HEK293 (cell line): Measurements from ENCODE around the gene MAN2A2.

Experiments used
- CTCF ChIA-PET: fragments of 350-600 bp; formaldehyde crosslinking; extraction: SDS; loops from one replicate; lab custom pipeline; 2021; ENCODE audit warnings: antibody characterized with exemption; lab: Yijun Ruan, JAX
- POLR2A ChIA-PET: fragments of 300-600 bp; formaldehyde crosslinking; extraction: SDS; loops from one replicate; lab custom pipeline; 2020; ENCODE audit warnings: antibody characterized with exemption, inconsistent platforms; lab: Yijun Ruan, JAX
- H3K27ac ChIP-seq: fragments of 200-500 bp; sonication (Bioruptor generic); 2 replicates; pipeline ENCODE4 v1.5.1; 2014; ENCODE audit warnings: low read depth, low read length, control low read depth, inconsistent platforms; ENCODE audit errors: extremely low read depth
- H3K36me3 ChIP-seq, 2 experiments: fragments of 200-500 bp in 1 of 2; sonication (Bioruptor generic) in 1 of 2; 1 replicate in 1 of 2; 2 replicates in 1 of 2; pipeline ENCODE4 v1.5.1; 2014 to 2017; ENCODE audit warnings: inconsistent platforms in 2 of 2, low read length in 2 of 2; ENCODE audit not compliant: control insufficient read depth in 2 of 2, insufficient read depth in 1 of 2
- H3K4me1 ChIP-seq: fragments of 200-500 bp; sonication (Bioruptor generic); 2 replicates; pipeline ENCODE4 v1.5.1; 2014; ENCODE audit warnings: mild to moderate bottlenecking, low read length, inconsistent platforms; ENCODE audit not compliant: control insufficient read depth, insufficient read depth
- H3K4me3 ChIP-seq: 2 replicates; pipeline ENCODE4 v1.5.1; 2011; ENCODE audit warnings: low read depth, mild to moderate bottlenecking, control low read depth, low read length, moderate library complexity
- H3K9me3 ChIP-seq: fragments of 200-500 bp; sonication (Bioruptor generic); 2 replicates; pipeline ENCODE4 v1.5.1; 2014; ENCODE audit warnings: low read depth, low read length, inconsistent platforms; ENCODE audit not compliant: control insufficient read depth, insufficient read depth
- MYNN ChIP-seq: fragments of 450-650 bp; formaldehyde crosslinking; IDR thresholded peaks from 2 replicates; pipeline ENCODE4 v1.5.1; 2016; ENCODE audit warnings: missing biosample characterization, missing genetic modification characterization, borderline replicate concordance
- PRDM10 ChIP-seq: fragments of 450-650 bp; formaldehyde crosslinking; IDR thresholded peaks from 2 replicates; pipeline ENCODE4 v1.5.1; 2016; ENCODE audit warnings: missing biosample characterization, missing genetic modification characterization
- SETDB1 ChIP-seq: IDR thresholded peaks from one replicate; pipeline ENCODE4 v1.6.1; 2017; ENCODE audit warnings: mild to moderate bottlenecking, low read length, moderate library complexity, mixed read lengths; ENCODE audit not compliant: insufficient read length
- SP7 ChIP-seq: fragments of 450-650 bp; formaldehyde crosslinking; IDR thresholded peaks from 2 replicates; pipeline ENCODE4 v1.5.1; 2016; ENCODE audit warnings: missing biosample characterization, missing genetic modification characterization
- YY2 ChIP-seq: fragments of 450-650 bp; formaldehyde crosslinking; IDR thresholded peaks from 2 replicates; pipeline ENCODE4 v1.5.1; 2016; ENCODE audit warnings: missing biosample characterization, missing genetic modification characterization
- ZFP41 ChIP-seq: fragments of 450-650 bp; formaldehyde crosslinking; IDR thresholded peaks from 2 replicates; pipeline ENCODE4 v1.5.1; 2016; ENCODE audit warnings: missing biosample characterization, missing genetic modification characterization, borderline replicate concordance
- ZNF146 ChIP-seq: fragments of 450-650 bp; formaldehyde crosslinking; IDR thresholded peaks from 2 replicates; pipeline ENCODE4 v1.5.1; 2016; ENCODE audit warnings: missing biosample characterization, missing genetic modification characterization
- ZNF19 ChIP-seq: fragments of 450-650 bp; formaldehyde crosslinking; IDR thresholded peaks from 2 replicates; pipeline ENCODE4; 2016; ENCODE audit warnings: missing biosample characterization, missing genetic modification characterization, low read depth
- ZNF37A ChIP-seq: fragments of 450-650 bp; IDR thresholded peaks from 2 replicates; pipeline ENCODE4 v1.5.1; 2018; ENCODE audit warnings: missing biosample characterization, missing genetic modification characterization
- ZNF433 ChIP-seq: fragments of 450-650 bp; formaldehyde crosslinking; IDR thresholded peaks from 2 replicates; pipeline ENCODE4 v1.5.1; 2016; ENCODE audit warnings: missing biosample characterization, missing genetic modification characterization, low read depth
- ZNF501 ChIP-seq: fragments of 450-650 bp; formaldehyde crosslinking; IDR thresholded peaks from 2 replicates; pipeline ENCODE4 v1.5.1; 2016; ENCODE audit warnings: missing biosample characterization, missing genetic modification characterization
- ZNF555 ChIP-seq: fragments of 450-650 bp; formaldehyde crosslinking; conservative IDR thresholded peaks from 2 replicates; pipeline ENCODE4 v1.5.1; 2017; ENCODE audit warnings: missing biosample characterization, mild to moderate bottlenecking, missing genetic modification characterization, inconsistent platforms
- ZNF571 ChIP-seq: fragments of 450-650 bp; formaldehyde crosslinking; IDR thresholded peaks from 2 replicates; pipeline ENCODE4 v1.5.0; 2017; ENCODE audit warnings: missing biosample characterization, missing genetic modification characterization
- ZNF623 ChIP-seq: fragments of 450-650 bp; formaldehyde crosslinking; IDR thresholded peaks from 2 replicates; pipeline ENCODE4 v1.5.1; 2016; ENCODE audit warnings: missing biosample characterization, missing genetic modification characterization
- ZSCAN5A ChIP-seq: fragments of 450-650 bp; formaldehyde crosslinking; IDR thresholded peaks from 2 replicates; pipeline ENCODE4 v1.5.1; 2016; ENCODE audit warnings: missing biosample characterization, missing genetic modification characterization
- TF ChIP-seq, protein P1 (sequence below): fragments of 450-650 bp; formaldehyde crosslinking; IDR thresholded peaks from 2 replicates; pipeline ENCODE4 v1.5.1; 2016; ENCODE audit warnings: missing biosample characterization, missing genetic modification characterization
- TF ChIP-seq, protein P2 (sequence below): fragments of 450-650 bp; formaldehyde crosslinking; optimal IDR thresholded peaks from 2 replicates; pipeline ENCODE3; 2016; ENCODE audit warnings: missing biosample characterization, mild to moderate bottlenecking, missing genetic modification characterization
- TF ChIP-seq, protein P3 (sequence below): sonication (generic); formaldehyde crosslinking; IDR thresholded peaks from 2 replicates; pipeline ENCODE4 v1.8.1; 2022; ENCODE audit warnings: mild to moderate bottlenecking, moderate library complexity, missing genetic modification reagents

Gene MAN2A2

DNA sequence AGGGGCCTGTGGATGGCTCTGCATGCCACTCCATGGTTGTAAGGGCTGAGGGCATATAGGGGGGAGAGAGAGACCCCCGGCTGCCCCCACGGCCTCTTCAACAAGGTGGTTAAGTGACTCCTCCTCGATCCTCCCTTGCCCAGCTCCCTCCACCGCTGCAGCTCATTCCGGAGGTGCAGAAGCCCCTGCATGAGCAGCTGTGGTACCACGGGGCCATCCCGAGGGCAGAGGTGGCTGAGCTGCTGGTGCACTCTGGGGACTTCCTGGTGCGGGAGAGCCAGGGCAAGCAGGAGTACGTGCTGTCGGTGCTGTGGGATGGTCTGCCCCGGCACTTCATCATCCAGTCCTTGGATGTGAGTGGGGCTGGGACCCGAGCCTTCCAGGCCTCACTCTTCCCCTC is 12.3 kb upstream of the MAN2A2 start:
- ChIA-PET CTCF (no interaction called here), POLR2A (interaction anchor here (0.5 to 1.0 kb wide), 2 partner anchors 105 to 174 kb away, joined by 3 to 8 read pairs; partner anchors contain the start of gene BLM)
- TF ChIP-seq ZNF501 (tag by site-specific recombination): no peak
- TF ChIP-seq, protein P1, sequence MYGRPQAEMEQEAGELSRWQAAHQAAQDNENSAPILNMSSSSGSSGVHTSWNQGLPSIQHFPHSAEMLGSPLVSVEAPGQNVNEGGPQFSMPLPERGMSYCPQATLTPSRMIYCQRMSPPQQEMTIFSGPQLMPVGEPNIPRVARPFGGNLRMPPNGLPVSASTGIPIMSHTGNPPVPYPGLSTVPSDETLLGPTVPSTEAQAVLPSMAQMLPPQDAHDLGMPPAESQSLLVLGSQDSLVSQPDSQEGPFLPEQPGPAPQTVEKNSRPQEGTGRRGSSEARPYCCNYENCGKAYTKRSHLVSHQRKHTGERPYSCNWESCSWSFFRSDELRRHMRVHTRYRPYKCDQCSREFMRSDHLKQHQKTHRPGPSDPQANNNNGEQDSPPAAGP (tag by site-specific recombination): no peak
- TF ChIP-seq MYNN: no peak
- no peak for TF ChIP-seq ZSCAN5A
- TF ChIP-seq SP7 (tag by site-specific recombination): no peak
- no peak for TF ChIP-seq YY2
- TF ChIP-seq ZNF623 (tag by site-specific recombination): no peak
- no peak for TF ChIP-seq ZNF146 (tag by site-specific recombination)
- TF ChIP-seq ZNF433 (tag by site-specific recombination): no peak
- TF ChIP-seq, protein P2, sequence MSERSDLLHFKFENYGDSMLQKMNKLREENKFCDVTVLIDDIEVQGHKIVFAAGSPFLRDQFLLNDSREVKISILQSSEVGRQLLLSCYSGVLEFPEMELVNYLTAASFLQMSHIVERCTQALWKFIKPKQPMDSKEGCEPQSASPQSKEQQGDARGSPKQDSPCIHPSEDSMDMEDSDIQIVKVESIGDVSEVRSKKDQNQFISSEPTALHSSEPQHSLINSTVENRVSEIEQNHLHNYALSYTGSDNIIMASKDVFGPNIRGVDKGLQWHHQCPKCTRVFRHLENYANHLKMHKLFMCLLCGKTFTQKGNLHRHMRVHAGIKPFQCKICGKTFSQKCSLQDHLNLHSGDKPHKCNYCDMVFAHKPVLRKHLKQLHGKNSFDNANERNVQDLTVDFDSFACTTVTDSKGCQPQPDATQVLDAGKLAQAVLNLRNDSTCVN (tag by site-specific recombination): no peak
- no peak for TF ChIP-seq ZNF19 (tag by site-specific recombination)
- TF ChIP-seq PRDM10: no peak
- TF ChIP-seq ZFP41: no peak
- no peak for TF ChIP-seq ZNF571 (tag by site-specific recombination)
- TF ChIP-seq SETDB1: no peak
- TF ChIP-seq ZNF37A (tag by site-specific recombination): no peak
- H3K36me3 ChIP-seq: no peaks in the 10 kb centered on the region
- no peaks in the 10 kb centered on the region for H3K4me1 ChIP-seq
- H3K4me3 ChIP-seq: no peak overlapping the region
- H3K27ac ChIP-seq: no peak overlapping the region
- no peaks in the 10 kb centered on the region for H3K9me3 ChIP-seq

DNA sequence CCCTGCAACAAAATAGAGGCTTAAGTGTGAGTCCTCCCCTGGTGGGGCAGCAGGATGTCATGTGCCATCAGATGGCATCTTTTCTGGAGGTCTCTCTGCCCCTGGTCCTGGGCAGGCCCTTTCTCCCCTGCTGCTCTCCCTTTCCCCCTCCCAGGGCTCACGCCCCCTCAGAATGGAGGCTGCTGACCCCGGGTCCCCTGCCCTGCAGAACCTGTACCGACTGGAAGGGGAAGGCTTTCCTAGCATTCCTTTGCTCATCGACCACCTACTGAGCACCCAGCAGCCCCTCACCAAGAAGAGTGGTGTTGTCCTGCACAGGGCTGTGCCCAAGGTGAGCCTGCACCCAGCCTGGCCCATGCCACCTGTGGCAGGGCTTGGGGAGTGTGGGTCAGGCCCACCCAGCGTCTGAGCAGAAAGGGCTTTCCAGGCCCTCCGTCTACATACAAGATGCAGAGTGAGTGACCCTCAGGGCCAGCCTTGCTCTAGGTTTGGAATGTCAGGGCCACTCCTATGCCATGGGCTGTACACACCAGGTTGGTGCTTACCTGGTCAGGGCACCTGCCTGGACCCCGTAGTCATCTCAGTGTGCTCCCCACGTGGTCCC is 11.7 kb upstream of the MAN2A2 start:
- TF ChIP-seq, protein P3, sequence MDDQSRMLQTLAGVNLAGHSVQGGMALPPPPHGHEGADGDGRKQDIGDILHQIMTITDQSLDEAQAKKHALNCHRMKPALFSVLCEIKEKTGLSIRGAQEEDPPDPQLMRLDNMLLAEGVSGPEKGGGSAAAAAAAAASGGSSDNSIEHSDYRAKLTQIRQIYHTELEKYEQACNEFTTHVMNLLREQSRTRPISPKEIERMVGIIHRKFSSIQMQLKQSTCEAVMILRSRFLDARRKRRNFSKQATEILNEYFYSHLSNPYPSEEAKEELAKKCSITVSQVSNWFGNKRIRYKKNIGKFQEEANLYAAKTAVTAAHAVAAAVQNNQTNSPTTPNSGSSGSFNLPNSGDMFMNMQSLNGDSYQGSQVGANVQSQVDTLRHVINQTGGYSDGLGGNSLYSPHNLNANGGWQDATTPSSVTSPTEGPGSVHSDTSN (CRISPR knock-in tag): 0 out of 2 replicates have a peak, but pooled peaks have one; percentile 30
- no peak for TF ChIP-seq ZNF555 (tag by site-specific recombination)
- TF ChIP-seq, all 188 proteins: peak for 1
- H3K27ac ChIP-seq: no peak overlapping the region
- POLR2A ChIA-PET: interaction anchor here (1.0 kb wide), 1 partner anchor 174 kb away, joined by 3 read pairs; the partner anchor contains the start of gene BLM
- no peaks in the 10 kb centered on the region for H3K36me3 ChIP-seq
- no peak overlapping the region for H3K4me3 ChIP-seq
- no peaks in the 10 kb centered on the region for H3K4me1 ChIP-seq
- CTCF ChIA-PET: no interaction called here
- no peaks in the 10 kb centered on the region for H3K9me3 ChIP-seq
